ENCODE results near the gene COA5.
"Not testable (repeated sequence)": the region's sequence is repeated elsewhere in the genome, so short reads cannot be mapped to it uniquely, and the experiment has no call there.

Gene COA5

DNA sequence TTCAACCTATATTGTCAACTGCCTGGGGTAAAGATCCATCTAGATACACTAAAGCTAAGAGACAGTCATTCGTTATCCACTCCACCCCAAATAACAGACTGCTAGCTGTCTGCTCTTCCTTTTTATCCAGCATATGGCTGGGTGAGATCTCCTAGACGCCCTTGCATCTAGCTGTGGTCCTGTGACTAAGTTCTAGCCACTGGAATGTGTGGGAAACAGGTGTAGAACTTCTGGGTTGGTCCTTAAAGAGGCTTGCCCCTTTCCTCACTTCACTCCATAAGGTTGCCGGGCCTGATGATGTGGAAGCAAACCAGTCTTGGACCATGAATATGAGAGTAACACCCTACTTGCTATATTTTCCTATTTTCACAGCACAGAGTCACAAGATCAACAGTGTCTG is 3.2 kb downstream of the COA5 start:
- no peak for DNase-seq

DNA sequence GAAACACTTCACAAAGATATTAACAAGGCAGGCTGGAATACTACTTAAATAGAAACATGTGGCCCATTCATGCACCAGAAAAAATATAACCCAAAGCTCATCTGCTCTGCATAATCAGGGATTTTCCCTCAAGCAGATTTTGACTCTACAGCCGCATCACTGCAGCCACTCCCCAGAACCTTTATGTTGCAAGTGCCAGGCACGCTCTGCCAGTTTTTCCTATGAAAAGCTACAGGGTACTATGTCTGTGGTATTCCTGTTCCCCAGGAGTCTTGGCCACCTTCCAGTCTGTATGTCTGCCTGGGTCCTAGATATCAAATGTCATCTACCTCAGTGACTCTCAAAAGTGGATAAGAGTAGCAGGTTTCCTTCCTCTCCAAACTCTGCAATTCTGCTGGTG is 3.8 kb downstream of the COA5 start:
- DNase-seq: no peak

DNA sequence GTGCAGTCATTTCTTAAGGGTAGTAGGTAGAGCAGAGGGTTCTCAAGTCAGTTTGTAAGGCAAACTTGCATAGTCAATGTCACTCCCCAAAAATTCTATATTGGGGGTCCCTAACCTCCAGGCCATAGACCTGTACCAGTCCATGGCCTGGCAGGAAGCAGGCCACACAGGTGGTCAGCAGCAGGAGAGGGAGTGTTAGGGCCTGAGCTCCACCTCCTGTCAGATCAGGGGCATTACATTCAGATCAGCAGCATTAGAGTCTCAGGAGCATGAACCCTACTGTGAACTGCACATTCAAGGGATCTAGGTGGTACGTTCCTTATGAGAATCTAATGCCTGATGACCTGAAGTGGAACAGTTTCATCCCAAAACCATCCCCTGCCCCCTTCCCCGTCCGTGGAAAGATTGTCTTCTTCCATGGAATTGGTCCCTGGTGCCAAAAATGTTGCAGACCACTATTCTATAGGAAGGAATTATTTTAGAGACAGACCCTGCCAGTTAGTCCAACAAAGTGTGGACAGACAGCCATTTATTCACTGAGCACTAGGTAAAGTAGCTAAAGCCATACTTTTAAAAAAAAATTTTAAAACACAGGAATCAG is 6.7 kb downstream of the COA5 start:
- no peak for DNase-seq

DNA sequence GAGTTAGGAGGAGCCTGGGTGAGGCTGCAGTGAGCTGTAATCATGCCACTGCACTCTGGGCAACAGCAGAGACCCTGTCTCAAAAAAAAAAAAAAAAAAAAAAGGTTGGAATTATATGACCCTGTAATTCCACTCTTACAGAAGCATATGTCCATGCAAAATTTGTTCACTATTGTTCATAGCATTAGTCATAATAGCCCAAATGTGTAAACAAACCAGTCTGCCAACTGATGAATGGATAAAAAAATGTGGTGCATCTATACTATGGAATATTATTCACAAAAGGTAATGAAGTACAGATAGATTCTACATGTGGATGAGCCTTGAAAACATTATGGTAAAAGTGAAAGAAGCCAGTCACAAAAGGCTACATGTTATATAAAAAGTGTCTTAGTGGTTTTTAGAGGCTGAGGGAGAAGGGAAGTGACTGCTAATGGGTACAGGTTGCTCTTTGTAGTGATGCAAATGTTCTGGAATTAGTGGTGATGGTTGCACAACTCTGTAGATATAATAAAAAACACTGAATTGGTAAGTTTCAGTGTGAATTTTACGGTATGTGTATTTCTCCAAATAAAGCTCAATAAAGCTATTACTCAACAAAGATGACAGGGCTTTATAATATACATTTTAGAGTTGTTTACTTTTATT is 9.4 kb downstream of the COA5 start:
- DNase-seq: no peak

DNA sequence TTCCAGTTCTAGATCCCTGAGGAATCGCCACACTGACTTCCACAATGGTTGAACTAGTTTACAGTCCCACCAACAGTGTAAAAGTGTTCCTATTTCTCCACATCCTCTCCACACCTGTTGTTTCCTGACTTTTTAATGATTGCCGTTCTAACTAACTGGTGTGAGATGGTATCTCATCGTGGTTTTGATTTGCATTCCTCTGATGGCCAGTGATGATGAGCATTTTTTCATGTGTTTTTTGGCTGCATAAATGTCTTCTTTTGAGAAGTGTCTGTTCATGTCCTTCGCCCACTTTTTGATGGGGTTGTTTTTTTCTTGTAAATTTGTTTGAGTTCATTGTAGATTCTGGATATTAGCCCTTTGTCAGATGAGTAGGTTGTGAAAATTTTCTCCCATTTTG is 13.6 kb downstream of the COA5 start:
- DNase-seq: not testable (repeated sequence)

DNA sequence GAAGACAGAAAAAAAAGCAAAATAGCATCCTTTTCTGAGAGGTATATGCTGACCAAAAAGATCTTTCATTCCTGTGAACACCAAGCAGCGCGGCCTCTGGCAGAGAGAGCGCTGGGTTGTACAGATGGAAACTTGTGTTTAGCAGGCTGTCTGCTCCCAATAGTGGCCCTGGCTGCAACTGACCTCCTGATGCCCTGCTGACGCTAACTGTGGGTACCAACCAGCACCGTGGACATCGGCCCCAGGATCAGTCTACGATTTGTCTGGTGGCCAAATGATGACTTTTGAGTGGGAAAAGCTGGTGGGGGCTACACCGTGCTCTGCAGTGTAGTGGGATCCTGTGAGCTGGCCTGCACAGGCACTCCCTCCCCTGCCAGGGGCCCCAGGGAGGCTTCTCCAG is 15.7 kb downstream of the COA5 start:
- DNase-seq: no peak

DNA sequence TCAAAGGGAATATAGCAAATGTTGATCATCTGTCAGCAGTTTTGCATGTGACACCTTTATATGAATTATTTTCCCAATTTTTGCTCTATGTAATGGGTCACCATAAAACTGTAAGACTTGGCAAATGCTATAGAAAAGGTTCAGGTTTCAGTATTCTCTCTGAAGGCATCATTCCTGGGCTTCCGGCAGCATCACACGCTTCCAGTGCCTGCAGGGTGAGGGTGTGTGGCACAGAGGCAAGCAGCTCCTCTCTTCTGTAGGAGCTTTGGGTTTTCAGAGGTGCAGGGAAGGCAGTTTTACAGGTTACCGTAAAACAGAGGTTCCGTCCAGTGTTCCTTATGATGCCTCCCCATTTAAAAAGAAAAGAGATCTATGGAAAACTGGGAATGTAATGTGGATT is 18.8 kb downstream of the COA5 start:
- DNase-seq: no peak

GRCh38 chr2:98588880-98589431 is 19.4 kb downstream of the COA5 start:
- no peak for DNase-seq

DNA sequence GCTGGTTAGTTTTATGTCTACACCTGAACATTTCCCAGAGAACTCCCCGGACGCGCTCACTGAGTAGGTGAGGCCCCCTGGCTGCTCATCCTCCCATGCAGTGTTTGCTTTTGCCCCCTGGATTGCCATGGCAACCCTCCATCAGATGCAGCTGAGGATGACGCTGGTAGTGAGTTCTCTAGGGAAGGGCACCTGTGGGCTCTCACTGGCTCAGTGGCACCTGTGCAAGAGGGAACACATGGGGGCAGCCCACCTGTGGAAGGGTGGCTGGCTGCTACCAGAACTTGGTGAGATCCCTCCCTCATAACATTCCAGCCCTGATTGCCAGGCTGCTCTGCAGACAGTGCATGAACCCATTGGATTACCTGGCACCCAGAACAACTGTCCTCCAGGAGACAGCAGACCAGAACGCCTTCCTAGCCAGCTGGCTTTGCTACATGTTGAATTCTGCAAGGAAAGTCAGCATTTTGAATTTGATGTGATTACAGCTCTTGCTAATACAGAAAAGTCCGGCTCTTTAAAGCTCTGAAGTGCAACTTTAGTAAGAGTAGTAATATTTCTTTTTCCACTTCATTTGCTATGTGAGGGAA is 21.7 kb downstream of the COA5 start:
- DNase-seq: no peak

DNA sequence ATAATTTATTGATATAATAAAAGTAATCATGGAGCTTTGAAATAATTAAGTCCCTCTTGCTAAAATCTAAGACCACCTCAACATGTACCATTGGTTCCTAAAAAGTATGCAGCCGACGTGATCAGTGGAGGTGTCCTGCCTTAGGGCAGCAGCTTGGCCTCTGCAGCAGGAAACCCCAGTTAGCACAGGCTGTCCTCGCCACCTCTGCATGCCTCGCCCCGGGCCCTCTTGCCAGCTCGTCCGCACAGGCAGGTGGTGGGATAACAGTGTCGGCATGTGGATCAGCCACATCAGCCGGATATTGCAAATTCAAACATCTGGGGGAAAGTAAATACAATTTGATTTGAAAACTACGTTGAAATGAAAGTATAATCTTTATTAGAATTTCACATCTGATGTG is 22.9 kb downstream of the COA5 start:
- no peak for DNase-seq

- DNase-seq: no peak
These were observed 24.3 kb downstream of the COA5 start for GRCh38 chr2:98583816-98584618.

DNA sequence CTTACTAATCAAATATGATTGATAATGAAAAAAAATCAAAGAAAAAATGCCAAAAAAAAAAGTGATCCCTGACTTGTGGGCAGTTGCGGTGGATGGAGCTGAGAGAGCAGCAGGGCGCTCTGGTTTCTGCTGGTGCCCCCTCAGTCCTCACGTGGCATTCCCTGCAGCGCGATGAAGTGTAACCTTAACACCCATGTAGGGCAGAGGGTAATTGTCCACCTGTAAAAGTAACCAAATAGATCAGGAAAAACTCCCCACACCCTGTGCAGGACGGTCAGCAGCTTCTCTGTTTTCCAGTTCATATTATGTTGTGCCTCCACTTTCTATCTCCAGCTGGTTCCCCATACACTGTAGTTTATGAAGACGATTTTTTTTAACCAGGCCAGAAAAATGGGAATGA is 25.0 kb downstream of the COA5 start:
- DNase-seq: no peak

DNA sequence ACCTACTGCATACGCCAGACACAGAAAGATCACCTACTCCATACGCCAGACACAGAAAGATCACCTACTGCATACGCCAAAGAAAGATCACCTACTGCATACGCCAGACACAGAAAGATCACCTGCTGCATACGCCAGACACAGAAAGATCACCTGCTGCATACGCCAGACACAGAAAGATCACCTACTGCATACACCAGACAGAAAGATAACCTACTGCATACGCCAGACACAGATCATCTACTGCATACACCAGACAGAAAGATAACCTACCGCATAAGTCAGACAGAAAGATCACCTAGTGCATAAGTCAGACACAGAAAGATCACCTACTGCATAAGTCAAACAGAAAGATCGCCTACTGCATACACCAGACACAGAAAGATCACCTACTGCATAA is 25.8 kb downstream of the COA5 start:
- no peak for DNase-seq

DNA sequence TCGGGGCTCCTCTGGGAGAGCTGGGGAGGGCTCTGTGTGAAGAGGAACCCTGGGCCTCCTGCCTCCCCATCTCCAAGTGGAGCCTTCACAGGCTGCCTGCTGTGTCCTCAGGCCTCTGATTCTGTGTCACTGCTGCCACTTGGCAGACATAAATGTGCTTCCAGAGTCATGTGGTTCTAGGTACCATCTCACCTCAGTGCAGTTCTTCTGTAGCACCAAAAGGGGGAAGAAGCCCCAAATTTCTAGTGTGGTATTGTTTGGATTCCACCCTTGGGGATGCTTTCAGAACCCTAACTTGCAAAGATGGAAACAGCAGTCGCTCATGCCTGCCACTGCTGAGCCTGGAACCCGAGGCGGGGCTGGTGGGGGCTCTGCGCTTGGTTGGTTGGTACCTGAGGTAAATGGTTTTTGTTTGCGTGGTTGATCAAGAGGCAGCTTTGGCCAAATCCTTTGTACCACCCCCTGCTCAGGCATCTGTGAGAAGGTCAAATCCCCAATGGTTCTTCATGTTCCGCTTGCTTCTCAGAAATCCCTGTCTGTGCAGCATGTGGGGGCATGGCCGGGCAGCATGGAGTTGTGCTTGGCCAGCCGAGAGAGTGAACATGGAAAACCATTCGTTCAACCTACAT is 27.5 kb downstream of the COA5 start:
- DNase-seq: no peak

DNA sequence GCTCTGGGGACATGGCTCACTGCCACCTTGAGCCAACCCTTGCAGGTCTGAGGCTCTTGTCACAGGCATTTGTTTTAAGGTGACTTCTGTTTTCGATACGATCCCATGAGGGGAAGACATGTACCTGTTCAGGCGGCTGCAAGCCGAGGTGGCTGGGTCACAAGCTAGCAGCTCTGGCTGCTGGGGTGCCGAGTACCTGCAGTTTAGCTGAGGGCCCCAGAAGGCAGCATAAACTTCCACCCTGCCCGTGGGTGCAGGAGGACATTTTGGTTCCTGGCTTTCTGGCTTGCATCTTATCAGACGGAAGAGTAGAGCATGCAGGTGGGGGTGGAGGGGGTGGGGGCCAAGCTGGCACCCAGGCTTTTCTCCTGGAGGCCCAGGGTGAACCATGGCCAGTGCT is 28.4 kb downstream of the COA5 start:
- DNase-seq: no peak

- no peak for DNase-seq
These were observed 30.1 kb downstream of the COA5 start for GRCh38 chr2:98578231-98578630.

DNA sequence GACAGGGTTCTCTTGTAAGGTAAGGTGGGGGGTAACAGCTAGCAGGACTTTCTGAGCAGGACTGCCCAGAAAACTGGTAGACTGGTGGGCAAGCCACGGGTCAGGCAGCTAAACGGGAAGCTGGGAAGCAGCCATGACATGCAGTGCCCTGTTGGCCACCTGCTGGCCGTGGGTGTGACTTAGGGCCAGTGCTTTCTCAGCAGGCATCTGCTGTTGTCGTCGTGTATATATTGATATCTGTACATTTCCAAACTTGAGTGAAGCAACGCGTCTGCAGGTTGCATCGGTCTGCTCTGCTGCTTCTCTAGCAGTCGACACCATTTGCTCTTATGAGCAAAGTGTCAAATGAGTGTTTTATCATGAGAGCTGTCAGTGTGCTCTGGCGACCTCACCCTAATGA is 31.0 kb downstream of the COA5 start:
- no peak for DNase-seq

DNA sequence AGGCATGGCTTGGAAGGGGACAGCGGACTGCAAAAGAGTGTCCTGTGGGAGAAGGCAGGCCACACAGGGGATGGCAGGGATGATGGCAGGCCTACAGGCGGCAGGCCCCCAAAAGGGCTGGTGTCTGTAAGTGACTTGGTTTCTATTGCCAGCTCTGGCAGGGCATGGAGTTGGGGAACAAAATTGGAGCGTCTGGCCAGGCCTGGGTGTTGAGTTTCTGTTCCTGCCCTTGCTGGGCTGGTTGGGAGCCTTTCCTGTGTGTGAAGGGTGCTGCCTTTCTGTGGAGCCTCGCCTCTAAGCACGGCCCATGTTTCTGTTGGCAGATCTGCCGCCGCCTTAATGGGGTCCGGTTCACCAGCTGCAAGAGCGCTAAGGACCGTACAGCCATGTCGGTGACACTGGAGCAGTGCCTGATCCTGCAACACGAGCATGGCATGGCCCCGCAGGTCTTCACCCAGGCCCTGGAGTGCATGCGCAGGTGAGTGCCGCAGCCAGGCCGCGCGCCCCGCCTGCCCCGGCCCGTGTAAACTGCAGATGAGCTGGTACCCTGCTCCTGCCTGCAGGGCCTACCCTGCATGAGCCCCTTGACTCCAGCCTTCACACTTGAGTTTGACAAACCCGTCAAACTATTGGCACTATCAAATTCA is 31.5 kb downstream of the COA5 start:
- no peak for DNase-seq

DNA sequence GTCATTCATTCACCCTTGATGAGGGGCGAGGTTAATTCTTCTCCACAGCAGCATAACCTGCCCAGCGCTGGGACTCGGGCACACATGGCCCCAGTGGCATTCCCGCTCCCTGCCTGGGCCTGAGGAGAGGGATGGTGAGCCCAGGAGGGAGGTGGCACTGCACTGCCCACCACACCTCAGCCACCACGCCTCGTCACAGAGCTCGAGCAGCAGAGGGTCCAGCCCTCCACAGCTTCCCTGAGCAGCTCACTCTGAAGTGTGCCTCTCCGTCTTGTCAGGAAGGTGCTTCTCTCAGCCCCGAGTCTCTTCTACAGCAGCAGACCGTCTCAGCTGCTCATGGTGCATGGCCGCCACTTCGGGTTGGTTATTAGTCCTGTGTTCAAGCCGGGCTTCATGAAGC is 34.9 kb downstream of the COA5 start:
- DNase-seq: no peak

- no peak for DNase-seq
These were observed 35.6 kb downstream of the COA5 start for GRCh38 chr2:98572676-98573075.

DNA sequence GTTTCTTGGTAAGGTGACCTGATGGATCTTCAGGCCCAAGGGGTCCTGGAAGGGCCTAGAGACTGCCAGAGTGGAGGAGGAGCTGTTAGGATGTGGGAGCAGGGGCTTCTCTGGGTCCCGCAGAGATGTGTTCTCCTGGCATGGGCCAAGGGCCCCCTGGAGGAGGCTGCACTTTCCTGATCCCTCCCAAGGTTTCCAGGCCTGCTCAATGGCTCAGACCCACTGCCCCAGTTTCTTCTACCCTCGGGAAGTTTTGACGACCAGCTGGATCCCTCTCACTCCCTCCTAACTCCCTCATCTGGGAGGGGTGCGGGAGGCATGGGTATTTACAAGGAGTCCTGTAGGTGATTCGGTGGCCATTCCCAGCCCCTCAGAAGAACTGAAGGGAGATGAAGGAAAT is 36.1 kb downstream of the COA5 start:
- no peak for DNase-seq

GRCh38 chr2:98571796-98572195 is 36.5 kb downstream of the COA5 start:
- no peak for DNase-seq

All from T1000 (cell line).